Endothelial cell of umbilical vein (primary cell): ENCODE data around the gene APCDD1. TPM values are rescaled to one million over a fixed set of nuclear protein-coding genes. Genes with fewer than 3 reads are reported as not detected.

Experiments
- BruUV-seq: library from RNA; stranded (reverse); fragments of 400-500 nt; replicated peaks from 2 replicates; lab custom pipeline; 2021; lab: Mats Ljungman, UMichigan
- CTCF ChIA-PET: fragments of 300-600, 350-600 bp; sonication (Branson Sonifier 250); formaldehyde crosslinking; loops from one replicate; lab custom pipeline; 2021; ENCODE audit warnings: antibody characterized with exemption, inconsistent platforms; lab: Charles Lee
- POLR2A ChIA-PET: fragments of 300-600, 350-600 bp; sonication (Branson Sonifier 250); formaldehyde crosslinking; loops from one replicate; lab custom pipeline; 2021; ENCODE audit warnings: antibody characterized with exemption, inconsistent platforms; lab: Charles Lee
- DNase-seq: peaks from one replicate; pipeline ENCODE4 v3.0.0-alpha.2; 2011; ENCODE audit warnings: low read depth, low spot score
- FAIRE-seq: peaks from 2 replicates; lab custom pipeline; 2011; peaks lifted over from hg19 to GRCh38; lab: Jason Lieb, UNC
- H2AFZ ChIP-seq: 2 replicates; pipeline ENCODE4 v1.6.0; 2012; ENCODE audit warnings: low read depth, low read length, control low read depth, inconsistent platforms
- H3K27ac ChIP-seq: 2 replicates; pipeline ENCODE4 v1.5.1; 2011; ENCODE audit warnings: low read depth, mild to moderate bottlenecking, control low read depth, low read length, moderate library complexity; ENCODE audit not compliant: insufficient read depth
- H3K27me3 ChIP-seq, 2 experiments: 2 replicates each; pipeline versions ENCODE4 v1.6.0 to v1.6.1; 2011; ENCODE audit warnings: low read length in 2 of 2, mixed read lengths in 1 of 2; ENCODE audit not compliant: control insufficient read depth in 2 of 2, insufficient read depth in 2 of 2
- H3K36me3 ChIP-seq, 2 experiments: 2 replicates in 1 of 2; 3 replicates in 1 of 2; pipeline ENCODE4 v1.5.1; 2011; ENCODE audit warnings: low read length in 2 of 2, mild to moderate bottlenecking in 1 of 2, moderate library complexity in 1 of 2; ENCODE audit not compliant: control insufficient read depth in 2 of 2, insufficient read depth in 2 of 2; ENCODE audit errors: extremely low read depth in 1 of 2
- H3K4me1 ChIP-seq: 3 replicates; pipeline ENCODE4 v1.5.1; 2011; ENCODE audit warnings: mild to moderate bottlenecking, low read length; ENCODE audit not compliant: control insufficient read depth, insufficient read depth; ENCODE audit errors: extremely low read depth
- H3K4me2 ChIP-seq: 2 replicates; pipeline ENCODE4 v1.6.1; 2011; ENCODE audit warnings: low read length, control low read depth, mixed read lengths; ENCODE audit not compliant: insufficient read depth
- H3K4me3 ChIP-seq, 3 experiments: fragments of 200-600 bp in 1 of 3; sonication (generic), shearing (Covaris generic) in 1 of 3; replicated peaks in 1 of 3; 2 replicates each; pipeline ENCODE4 v1.5.1; 2011 to 2016; ENCODE audit warnings: control low read depth in 3 of 3, low read length in 3 of 3, mild to moderate bottlenecking in 2 of 3, inconsistent platforms in 1 of 3, low read depth in 1 of 3, moderate library complexity in 1 of 3; ENCODE audit not compliant: insufficient read depth in 1 of 3
- H3K79me2 ChIP-seq: 2 replicates; pipeline ENCODE4 v1.6.0; 2012; ENCODE audit warnings: low read length, inconsistent platforms; ENCODE audit not compliant: control insufficient read depth, insufficient read depth
- H3K9ac ChIP-seq: replicated peaks from 2 replicates; pipeline ENCODE3; 2011; ENCODE audit warnings: low read length, control low read depth; ENCODE audit not compliant: insufficient read depth; ENCODE audit errors: extremely low read depth
- H3K9me1 ChIP-seq: replicated peaks from 3 replicates; pipeline ENCODE4 v1.6.0; 2011; ENCODE audit warnings: mild to moderate bottlenecking, low read length; ENCODE audit not compliant: control insufficient read depth, insufficient read depth; ENCODE audit errors: extremely low read depth
- H3K9me3 ChIP-seq: replicated peaks from 2 replicates; pipeline ENCODE4 v1.5.1; 2012; ENCODE audit warnings: low read length, inconsistent platforms; ENCODE audit not compliant: control insufficient read depth, insufficient read depth
- H4K20me1 ChIP-seq: replicated peaks from 2 replicates; pipeline ENCODE3; 2011; ENCODE audit warnings: mild to moderate bottlenecking, low read length; ENCODE audit not compliant: control insufficient read depth, insufficient read depth; ENCODE audit errors: extremely low read depth
- CTCF ChIP-seq, 2 donors: IDR thresholded peaks; 1 replicate in 1 of 2; 2 replicates in 1 of 2; pipeline ENCODE4 v1.5.1; 2011; ENCODE audit warnings: low read length in 2 of 2, mild to moderate bottlenecking in 2 of 2, moderate library complexity in 2 of 2, control low read depth in 1 of 2, inconsistent platforms in 1 of 2, low read depth in 1 of 2; ENCODE audit not compliant: insufficient read depth in 1 of 2; ENCODE audit errors: extremely low read depth in 1 of 2
- EZH2 ChIP-seq: IDR thresholded peaks from 2 replicates; pipeline ENCODE4 v1.6.1; 2012; ENCODE audit warnings: borderline replicate concordance, low read depth, mild to moderate bottlenecking, moderate library complexity, low read length, inconsistent platforms; ENCODE audit not compliant: severe bottlenecking
- JUN ChIP-seq: IDR thresholded peaks from 2 replicates; pipeline ENCODE4 v1.6.1; 2011; ENCODE audit warnings: borderline replicate concordance, low read depth; ENCODE audit not compliant: insufficient read length, insufficient read depth
- MYC ChIP-seq: IDR thresholded peaks from one replicate; pipeline ENCODE4 v1.6.1; 2011; ENCODE audit warnings: mild to moderate bottlenecking, low read depth, low read length
- POLR2A ChIP-seq: IDR thresholded peaks from 2 replicates; pipeline ENCODE4 v1.6.1; 2012; ENCODE audit warnings: low read depth, mild to moderate bottlenecking, control low read depth, low read length
- POLR2AphosphoS5 ChIP-seq: IDR thresholded peaks from 2 replicates; pipeline ENCODE4 v1.6.1; 2012; ENCODE audit warnings: low read depth, mild to moderate bottlenecking, control low read depth, low read length, moderate library complexity; ENCODE audit not compliant: insufficient read depth
- dilution Hi-C: fragments of 300-500 bp; cut with MboI; formaldehyde crosslinking; loops from one replicate; pipeline ENCODE4 v1.15.0; 2019; ENCODE audit warnings: low sequenced_read_pairs; ENCODE audit not compliant: extremely low pct_ligation_motif_present
- intact Hi-C: fragments of 100-400 bp; cut with micrococcal nuclease; formaldehyde crosslinking; loops from one replicate; pipeline ENCODE4 v1.10.0; 2022
- polyA plus RNA-seq, 4 experiments: library from polyadenylated mRNA; depleted of rRNA in 3 of 4; stranded (reverse) in 3 of 4; unstranded in 1 of 4; fragments of >200 nt; gene quantifications; 2 replicates each; pipeline versions ENCODE4 v1.2.1 to v1.2.3, GENCODE V29; 2011 to 2012; ENCODE audit warnings: missing spikeins in 1 of 4
- total RNA-seq: library from RNA; stranded (reverse); gene quantifications from 2 replicates; pipeline ENCODE4 v1.2.3, GENCODE V29; 2021
- TF ChIP-seq, protein P1 (sequence below): IDR thresholded peaks from 2 replicates; pipeline ENCODE4 v1.6.1; 2011; ENCODE audit not compliant: insufficient read depth, insufficient read length

The APCDD1 gene
- total and polyA plus RNA-seq, 2 donors (not counting 3 experiments of a cell fraction or from before 2014, with no cell fraction given): 0.95 to 1.4 TPM

GRCh38 chr18:10533111-10533510 lies 78.7 kb downstream of the APCDD1 start:
- no peaks in the 10 kb centered on the region for H3K27me3 ChIP-seq
- peaks cover 5% of the 10 kb centered on the region for H3K4me1 ChIP-seq
- H3K4me2 ChIP-seq: no peak overlapping the region
- no peak overlapping the region for H3K4me3 ChIP-seq
- no peaks in the 10 kb centered on the region for H3K9me3 ChIP-seq
- H3K79me2 ChIP-seq: peaks cover 48% of the 10 kb centered on the region
- H4K20me1 ChIP-seq: peaks cover 8% of the 10 kb centered on the region
- H3K27ac ChIP-seq: no peak overlapping the region
- FAIRE-seq: no peak
- no peak for DNase-seq
- peaks cover 2% of the 10 kb centered on the region for H3K9me1 ChIP-seq
- ChIA-PET CTCF (no interaction called here), POLR2A (no interaction called here)
- no peak overlapping the region for H3K9ac ChIP-seq
- H2AFZ ChIP-seq: no peak overlapping the region
- TF ChIP-seq POLR2A: no peak
- TF ChIP-seq EZH2: no peak
- TF ChIP-seq, protein P1, sequence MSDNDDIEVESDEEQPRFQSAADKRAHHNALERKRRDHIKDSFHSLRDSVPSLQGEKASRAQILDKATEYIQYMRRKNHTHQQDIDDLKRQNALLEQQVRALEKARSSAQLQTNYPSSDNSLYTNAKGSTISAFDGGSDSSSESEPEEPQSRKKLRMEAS: no peak
- TF ChIP-seq MYC: no peak
- TF ChIP-seq CTCF (IDR thresholded peaks at IDR 0.05; ENCODE audit: extremely low read depth in 1 of 2, insufficient read depth in 1 of 2, low read depth in 1 of 2, low read length in 2 of 2): no peak
- dilution Hi-C loops: no loop called here
- intact Hi-C loops: no loop called here
- H3K36me3 ChIP-seq: no peaks in the 10 kb centered on the region
- no TSS peak for BruUV-seq

DNA sequence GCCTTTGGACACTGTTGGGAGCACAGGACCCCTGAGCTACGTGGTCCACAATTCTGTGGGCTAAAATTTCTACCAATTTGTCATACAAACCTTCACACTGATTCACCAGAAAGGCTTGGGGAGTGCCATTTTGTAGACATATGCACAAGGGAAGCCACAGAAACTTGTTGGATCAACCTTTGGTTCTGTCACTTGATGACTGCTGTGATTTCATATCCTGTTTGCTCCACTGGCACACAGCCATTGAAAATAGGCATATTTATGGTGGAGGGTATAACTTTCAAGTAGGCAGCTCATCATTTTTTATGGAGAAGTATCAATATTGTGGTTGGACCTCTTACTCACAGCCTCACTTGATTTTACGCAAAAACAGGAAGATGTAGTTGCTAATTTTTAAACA lies 81.8 kb downstream of the APCDD1 start:
- peak overlapping the region; percentile 17 for H3K27ac ChIP-seq
- H3K9ac ChIP-seq: no peak overlapping the region
- no peaks in the 10 kb centered on the region for H3K27me3 ChIP-seq
- peaks cover 18% of the 10 kb centered on the region for H3K79me2 ChIP-seq
- TF ChIP-seq MYC (no peak), JUN (no peak), POLR2A (no peak), POLR2AphosphoS5 (peak; percentile 44)
- TF ChIP-seq, protein P1: no peak
- no peak overlapping the region for H3K4me2 ChIP-seq
- ChIA-PET POLR2A (no interaction called here), CTCF (interaction anchor here (1.1 kb wide), 1 partner anchor 10 kb away, joined by 4 read pairs; no protein-coding TSS in a partner anchor)
- peaks cover 5% of the 10 kb centered on the region for H3K4me1 ChIP-seq
- BruUV-seq: no TSS peak
- peak; percentile 24 for DNase-seq
- intact Hi-C loops (no loop called here), dilution Hi-C loops (no loop called here)
- H3K4me3 ChIP-seq: no peak overlapping the region
- H3K36me3 ChIP-seq: peaks cover 2 to 10% of the 10 kb centered on the region in 2 experiments
- H2AFZ ChIP-seq: no peak overlapping the region
- H3K9me3 ChIP-seq: no peaks in the 10 kb centered on the region
- FAIRE-seq: no peak
- peaks cover 2% of the 10 kb centered on the region for H3K9me1 ChIP-seq
- H4K20me1 ChIP-seq: peaks cover 2% of the 10 kb centered on the region
